Measurements from ENCODE around the gene POPDC3.
"Not testable (repeated sequence)": the region's sequence is repeated elsewhere in the genome, so short reads cannot be mapped to it uniquely, and the experiment has no call there.

The POPDC3 gene

GRCh38 chr6:105178636-105179035, 1.2 kb downstream of the POPDC3 start:
- H3K27ac ChIP-seq: no peak overlapping the region
- no peak for TF ChIP-seq CTCF (conservative IDR thresholded peaks at IDR 0.05; ENCODE audit: low read depth)
- CTCF ChIA-PET: no interaction called here
- POLR2A ChIA-PET (ENCODE audit: low non-redundant PET): no interaction called here
- DNase-seq (ENCODE audit: low spot score): no peak

- DNase-seq (ENCODE audit: low spot score): peak; percentile 44
- POLR2A ChIA-PET (ENCODE audit: low non-redundant PET): no interaction called here
These were observed 1.7 kb downstream of the POPDC3 start for GRCh38 chr6:105178110-105178509.

GRCh38 chr6:105177556-105177955, 2.3 kb downstream of the POPDC3 start:
- no peak for TF ChIP-seq CTCF (conservative IDR thresholded peaks at IDR 0.05; ENCODE audit: low read depth)
- ChIA-PET POLR2A (ENCODE audit: low non-redundant PET) (no interaction called here), CTCF (no interaction called here)
- DNase-seq (ENCODE audit: low spot score): no peak
- no peak overlapping the region for H3K27ac ChIP-seq

More at GRCh38 chr6:105178110-105178509, 1.7 kb downstream of the POPDC3 start:
- CTCF ChIA-PET: no interaction called here
- TF ChIP-seq CTCF (conservative IDR thresholded peaks at IDR 0.05; ENCODE audit: low read depth): no peak
- H3K27ac ChIP-seq: no peak overlapping the region

- CTCF ChIA-PET: no interaction called here
These were observed 5.3 kb downstream of the POPDC3 start for GRCh38 chr6:105174512-105174911.

GRCh38 chr6:105172515-105172914, 7.3 kb downstream of the POPDC3 start:
- CTCF ChIA-PET; DNase-seq (ENCODE audit: low spot score); H3K27ac ChIP-seq; POLR2A ChIA-PET (ENCODE audit: low non-redundant PET): not testable (repeated sequence)

More at GRCh38 chr6:105174512-105174911, 5.3 kb downstream of the POPDC3 start:
- peak; percentile 48 for DNase-seq (ENCODE audit: low spot score)
- no peak for TF ChIP-seq CTCF (conservative IDR thresholded peaks at IDR 0.05; ENCODE audit: low read depth)
- peak overlapping the region; percentile 56 for H3K27ac ChIP-seq
- POLR2A ChIA-PET (ENCODE audit: low non-redundant PET): no interaction called here

GRCh38 chr6:105170059-105170458, 9.8 kb downstream of the POPDC3 start:
- ChIA-PET CTCF (no interaction called here), POLR2A (ENCODE audit: low non-redundant PET) (no interaction called here)
- TF ChIP-seq CTCF (conservative IDR thresholded peaks at IDR 0.05; ENCODE audit: low read depth): no peak
- no peak overlapping the region for H3K27ac ChIP-seq
- DNase-seq (ENCODE audit: low spot score): no peak

GRCh38 chr6:105167914-105168313, 11.9 kb downstream of the POPDC3 start:
- no peak for DNase-seq (ENCODE audit: low spot score)
- POLR2A ChIA-PET (ENCODE audit: low non-redundant PET): interaction anchor here (0.7 kb wide), 1 partner anchor 132 kb away, joined by 3 read pairs; no protein-coding TSS in a partner anchor
- H3K27ac ChIP-seq: no peak overlapping the region
- TF ChIP-seq CTCF (conservative IDR thresholded peaks at IDR 0.05; ENCODE audit: low read depth): no peak
- CTCF ChIA-PET: no interaction called here
